DMS53 treated with DMSO at 0.1 percent for 48 hours (cell line): ENCODE results near the gene DNM1.

Source experiments
- DNase-seq: peaks from one replicate; lab custom pipeline; 2025; ENCODE audit not compliant: unreplicated experiment; lab: John Stamatoyannopoulos, UW

DNM1 gene

GRCh38 chr9:128203024-128203706, at the start of gene DNM1:
Gene DNM1, plus strand, starts transcription at chr9:128203379. Its CDS starts 92 bp downstream, at chr9:128203471.
- peak; percentile 42 for DNase-seq

GRCh38 chr9:128153947-128154695, 49.1 kb upstream of the DNM1 start:
- no peak for DNase-seq

GRCh38 chr9:128155736-128156500, 47.3 kb upstream of the DNM1 start:
- no peak for DNase-seq

GRCh38 chr9:128159522-128159783, 43.7 kb upstream of the DNM1 start:
- peak; percentile 39 for DNase-seq

GRCh38 chr9:128159784-128160602, 43.2 kb upstream of the DNM1 start, which contains the start of gene BBLN:
Gene BBLN, plus strand, starts transcription at chr9:128160265. Its CDS starts 143 bp downstream, at chr9:128160408.
- peak; percentile 94 for DNase-seq

GRCh38 chr9:128160603-128160987, 42.6 kb upstream of the DNM1 start:
- DNase-seq, result no peak

GRCh38 chr9:128161215-128161902, 41.8 kb upstream of the DNM1 start:
- peak; percentile 32 for DNase-seq

GRCh38 chr9:128162215-128163026, 40.8 kb upstream of the DNM1 start:
- no peak for DNase-seq

GRCh38 chr9:128163027-128163515, 40.1 kb upstream of the DNM1 start:
- DNase-seq, result no peak

- peak; percentile 10 for DNase-seq
These were observed 39.5 kb upstream of the DNM1 start for GRCh38 chr9:128163523-128164306.

GRCh38 chr9:128164307-128164885, 38.8 kb upstream of the DNM1 start:
- DNase-seq, result no peak

- DNase-seq, result no peak
These were observed 37.0 kb upstream of the DNM1 start for GRCh38 chr9:128166169-128166568.

- DNase-seq, result no peak
These were observed 36.0 kb upstream of the DNM1 start for GRCh38 chr9:128167209-128167608.

- DNase-seq, result no peak
These were observed 34.4 kb upstream of the DNM1 start for GRCh38 chr9:128168731-128169308.

GRCh38 chr9:128169492-128169891, 33.7 kb upstream of the DNM1 start:
- no peak for DNase-seq

- DNase-seq, result no peak
These were observed 33.3 kb upstream of the DNM1 start for GRCh38 chr9:128169925-128170324.

GRCh38 chr9:128174062-128174461, 29.1 kb upstream of the DNM1 start:
- no peak for DNase-seq

- no peak for DNase-seq
These were observed 28.0 kb upstream of the DNM1 start for GRCh38 chr9:128175102-128175563.
